ENCODE measurements around the gene HACL1. TPM values are rescaled to one million over a fixed set of nuclear protein-coding genes. Genes with fewer than 3 reads are reported as not detected.

Gene HACL1
- total and polyA plus RNA-seq, 2 experiments from 2014 or later, result 21.6 to 23.0 TPM

DNA sequence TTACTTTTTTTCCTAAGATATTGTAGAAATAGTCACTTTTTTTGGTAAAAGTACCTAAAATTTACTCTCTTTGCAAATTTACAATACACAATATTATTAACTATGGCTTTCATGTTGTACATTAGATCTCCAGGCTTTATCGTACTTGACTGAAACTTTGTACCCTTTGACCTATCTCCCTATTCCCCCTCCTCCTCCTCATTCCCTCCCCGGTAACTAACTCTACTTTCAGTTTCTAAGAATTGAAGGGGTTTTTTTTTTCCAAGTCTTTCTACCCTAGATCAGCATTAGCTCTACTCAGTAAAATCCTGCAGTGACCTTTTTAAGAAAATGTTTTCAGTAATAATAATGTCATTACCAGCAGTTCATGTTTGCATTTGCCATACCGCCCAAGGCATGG is 10.1 kb downstream of the HACL1 start:
- H2AFZ ChIP-seq, result no peak overlapping the region
- H3K4me1 ChIP-seq (ENCODE audit: insufficient read depth), result no peaks in the 10 kb centered on the region
- H3K79me2 ChIP-seq, result no peaks in the 10 kb centered on the region
- H3K9me2 ChIP-seq (replicated peaks; ENCODE audit: insufficient read depth), result no peaks in the 10 kb centered on the region
- WGBS (ENCODE audit: low lambda C conversion rate, missing lambda C conversion rate), result 79% methylated on average over 3 of the region's 3 CpGs
- TF ChIP-seq EZH2 (IDR thresholded peaks at IDR 0.05; ENCODE audit: borderline replicate concordance) (no peak), EZH2phosphoT487 (IDR thresholded peaks at IDR 0.05; ENCODE audit: low read depth, severe bottlenecking, unreplicated experiment) (no peak)
- TF ChIP-seq, protein P1, sequence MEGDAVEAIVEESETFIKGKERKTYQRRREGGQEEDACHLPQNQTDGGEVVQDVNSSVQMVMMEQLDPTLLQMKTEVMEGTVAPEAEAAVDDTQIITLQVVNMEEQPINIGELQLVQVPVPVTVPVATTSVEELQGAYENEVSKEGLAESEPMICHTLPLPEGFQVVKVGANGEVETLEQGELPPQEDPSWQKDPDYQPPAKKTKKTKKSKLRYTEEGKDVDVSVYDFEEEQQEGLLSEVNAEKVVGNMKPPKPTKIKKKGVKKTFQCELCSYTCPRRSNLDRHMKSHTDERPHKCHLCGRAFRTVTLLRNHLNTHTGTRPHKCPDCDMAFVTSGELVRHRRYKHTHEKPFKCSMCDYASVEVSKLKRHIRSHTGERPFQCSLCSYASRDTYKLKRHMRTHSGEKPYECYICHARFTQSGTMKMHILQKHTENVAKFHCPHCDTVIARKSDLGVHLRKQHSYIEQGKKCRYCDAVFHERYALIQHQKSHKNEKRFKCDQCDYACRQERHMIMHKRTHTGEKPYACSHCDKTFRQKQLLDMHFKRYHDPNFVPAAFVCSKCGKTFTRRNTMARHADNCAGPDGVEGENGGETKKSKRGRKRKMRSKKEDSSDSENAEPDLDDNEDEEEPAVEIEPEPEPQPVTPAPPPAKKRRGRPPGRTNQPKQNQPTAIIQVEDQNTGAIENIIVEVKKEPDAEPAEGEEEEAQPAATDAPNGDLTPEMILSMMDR (IDR thresholded peaks at IDR 0.05; ENCODE audit: poor library complexity), result no peak
- H3K4me2 ChIP-seq, result no peak overlapping the region
- no peaks in the 10 kb centered on the region for H4K20me1 ChIP-seq (ENCODE audit: insufficient read depth, poor library complexity, severe bottlenecking)
- no peaks in the 10 kb centered on the region for H3K9me3 ChIP-seq (ENCODE audit: low read depth)
- H3K36me3 ChIP-seq (replicated peaks; ENCODE audit: insufficient read depth, low read depth), result no peaks in the 10 kb centered on the region
- no peak overlapping the region for H3K4me3 ChIP-seq
- no peaks in the 10 kb centered on the region for H3K27me3 ChIP-seq
- DNase-seq (ENCODE audit: low spot score), result no peak
- H3K27ac ChIP-seq, result no peak overlapping the region

DNA sequence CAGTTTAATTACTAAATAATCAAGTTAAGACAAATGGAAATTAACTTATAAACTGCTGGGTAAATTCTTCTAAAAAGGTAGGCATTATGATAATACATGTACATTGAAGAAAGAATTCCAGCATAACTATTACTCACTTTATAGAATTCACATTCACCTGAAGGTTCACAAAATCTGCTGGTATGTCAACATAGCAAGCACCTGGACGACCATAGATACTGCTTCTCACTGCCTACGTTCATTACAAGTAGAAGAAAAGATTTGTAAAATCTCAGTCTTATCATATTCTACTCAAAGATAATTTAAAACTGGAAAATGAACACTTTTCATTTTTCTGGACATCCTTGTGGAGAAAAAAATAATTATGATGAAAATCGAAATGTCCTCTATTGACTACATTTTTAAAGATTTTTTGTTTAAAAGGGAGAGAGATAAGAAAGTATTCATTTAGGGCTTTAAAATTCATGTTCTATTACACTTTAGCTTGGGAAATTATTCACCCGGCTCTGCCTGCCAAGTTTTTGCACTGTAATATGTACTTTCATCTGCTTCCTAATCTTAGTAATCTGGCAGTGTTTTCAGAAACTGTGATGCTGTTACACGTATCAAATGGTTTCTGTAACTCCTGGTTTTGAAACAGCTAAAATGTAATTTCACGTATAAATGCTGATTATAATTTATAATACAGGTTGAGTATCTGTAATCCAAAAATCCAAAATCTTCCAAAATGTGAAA is 16.1 kb downstream of the HACL1 start:
- Histone ChIP-seq H3K27me3 (no peaks in the 10 kb centered on the region), H2AFZ (no peak overlapping the region), H4K20me1 (ENCODE audit: insufficient read depth, poor library complexity, severe bottlenecking) (no peaks in the 10 kb centered on the region), H3K4me1 (ENCODE audit: insufficient read depth) (no peaks in the 10 kb centered on the region), H3K9me3 (ENCODE audit: low read depth) (no peaks in the 10 kb centered on the region), H3K4me3 (no peak overlapping the region), H3K79me2 (no peaks in the 10 kb centered on the region), H3K9me2 (replicated peaks; ENCODE audit: insufficient read depth) (no peaks in the 10 kb centered on the region), H3K36me3 (replicated peaks; ENCODE audit: insufficient read depth, low read depth) (no peaks in the 10 kb centered on the region), H3K4me2 (no peak overlapping the region), H3K27ac (no peak overlapping the region)
- TF ChIP-seq, protein P1 (IDR thresholded peaks at IDR 0.05; ENCODE audit: poor library complexity), result no peak
- TF ChIP-seq EZH2phosphoT487 (IDR thresholded peaks at IDR 0.05; ENCODE audit: low read depth, severe bottlenecking, unreplicated experiment) (no peak), EZH2 (IDR thresholded peaks at IDR 0.05; ENCODE audit: borderline replicate concordance) (no peak)
- 93% methylated on average over 6 of the region's 6 CpGs for WGBS (ENCODE audit: low lambda C conversion rate, missing lambda C conversion rate)
- DNase-seq (ENCODE audit: low spot score), result no peak

DNA sequence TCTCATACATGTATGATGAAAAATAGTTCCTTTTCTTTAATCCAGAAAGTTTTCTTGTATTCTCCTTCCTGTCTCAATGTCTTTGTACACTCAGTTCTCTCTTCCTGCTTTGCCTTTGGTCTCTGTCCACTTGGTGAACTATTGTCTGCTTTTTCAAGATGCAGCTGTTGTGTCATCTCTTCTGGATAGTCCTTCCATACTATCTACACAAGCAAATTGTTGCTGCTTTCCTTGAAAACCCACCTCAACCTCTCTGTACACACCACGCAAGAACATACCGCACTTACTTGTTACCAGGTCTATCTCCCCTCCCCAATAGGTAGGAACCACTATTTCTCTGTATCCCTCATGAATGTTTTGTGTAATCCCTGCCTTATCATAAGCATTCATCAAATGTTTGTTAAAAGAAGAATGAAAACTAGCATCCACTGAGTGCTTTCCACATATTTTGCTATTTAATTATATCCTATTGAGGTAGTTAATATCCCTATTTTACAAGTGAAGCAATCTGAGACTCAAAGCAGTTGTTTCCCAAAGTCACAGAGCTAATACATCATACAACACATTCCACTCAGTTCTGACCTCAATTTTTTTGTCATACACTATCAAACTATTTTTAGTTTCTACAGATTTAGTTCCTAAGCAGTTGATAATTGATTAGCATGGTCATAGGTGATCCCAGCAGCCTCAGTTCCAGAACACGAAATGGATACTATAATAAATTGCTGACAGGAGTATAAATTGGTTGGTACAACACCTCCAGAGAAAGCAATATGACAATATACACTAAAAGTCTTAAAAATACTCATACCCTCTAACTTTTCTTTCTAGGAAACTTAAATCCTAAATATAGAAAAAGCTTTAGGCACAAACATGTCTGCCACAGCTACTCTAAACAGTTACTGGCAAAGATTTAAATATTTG is 19.6 kb downstream of the HACL1 start:
- no peak for DNase-seq (ENCODE audit: low spot score)
- H3K4me2 ChIP-seq, result no peak overlapping the region
- H3K27ac ChIP-seq, result no peak overlapping the region
- TF ChIP-seq, protein P1 (IDR thresholded peaks at IDR 0.05; ENCODE audit: poor library complexity), result no peak
- TF ChIP-seq EZH2 (IDR thresholded peaks at IDR 0.05; ENCODE audit: borderline replicate concordance) (no peak), EZH2phosphoT487 (IDR thresholded peaks at IDR 0.05; ENCODE audit: low read depth, severe bottlenecking, unreplicated experiment) (no peak)
- H3K79me2 ChIP-seq, result no peaks in the 10 kb centered on the region
- H3K4me1 ChIP-seq (ENCODE audit: insufficient read depth), result no peaks in the 10 kb centered on the region
- no peak overlapping the region for H3K4me3 ChIP-seq
- no peaks in the 10 kb centered on the region for H4K20me1 ChIP-seq (ENCODE audit: insufficient read depth, poor library complexity, severe bottlenecking)
- 92% methylated on average over 3 of the region's 3 CpGs for WGBS (ENCODE audit: low lambda C conversion rate, missing lambda C conversion rate)
- no peaks in the 10 kb centered on the region for H3K9me2 ChIP-seq (replicated peaks; ENCODE audit: insufficient read depth)
- no peaks in the 10 kb centered on the region for H3K9me3 ChIP-seq (ENCODE audit: low read depth)
- no peak overlapping the region for H2AFZ ChIP-seq
- H3K36me3 ChIP-seq (replicated peaks; ENCODE audit: insufficient read depth, low read depth), result no peaks in the 10 kb centered on the region
- no peaks in the 10 kb centered on the region for H3K27me3 ChIP-seq

All from hepatocyte (in vitro differentiated cells).